ENCODE results near the gene LILRB4.

GRCh38 chr19:54661846-54662481, 821 bp upstream of the LILRB4 start:
- TF ChIP-seq CTCF (IDR thresholded peaks at IDR 0.05): no peak
- no peak for TF ChIP-seq POLR2AphosphoS5 (IDR thresholded peaks at IDR 0.05)

Data from suprapubic skin (tissue), 3 donors.